T-helper 22 cell (primary cell): ENCODE data around the gene CELA2B.
"Not testable (repeated sequence)": the region's sequence is repeated elsewhere in the genome, so short reads cannot be mapped to it uniquely, and the experiment has no call there.

Experiments
- DNase-seq: peaks from one replicate; pipeline ENCODE4 v3.0.0-alpha.2; 2020; ENCODE audit warnings: low read depth

The CELA2B gene

GRCh38 chr1:15445390-15446122 is 30.3 kb upstream of the CELA2B start:
- no peak for DNase-seq

GRCh38 chr1:15446212-15446611 is 29.7 kb upstream of the CELA2B start:
- DNase-seq: no peak

- no peak for DNase-seq
Observed at GRCh38 chr1:15448877-15449462, 26.9 kb upstream of the CELA2B start.

- DNase-seq: no peak
Observed at GRCh38 chr1:15449567-15449966, 26.3 kb upstream of the CELA2B start.

- DNase-seq: no peak
Observed at GRCh38 chr1:15451014-15451722, 24.7 kb upstream of the CELA2B start.

- no peak for DNase-seq
Observed at GRCh38 chr1:15452216-15452615, 23.7 kb upstream of the CELA2B start.

- DNase-seq: no peak
Observed at GRCh38 chr1:15452866-15453571, 22.9 kb upstream of the CELA2B start.

- no peak for DNase-seq
Observed at GRCh38 chr1:15453734-15454133, 22.2 kb upstream of the CELA2B start.

GRCh38 chr1:15454256-15454655 is 21.6 kb upstream of the CELA2B start:
- DNase-seq: no peak

GRCh38 chr1:15455522-15455921 is 20.4 kb upstream of the CELA2B start:
- no peak for DNase-seq

GRCh38 chr1:15456313-15456954 is 19.5 kb upstream of the CELA2B start, which contains the start of gene CELA2A:
CELA2A (plus strand) TSS chr1:15456732; CDS start chr1:15456754, 22 bp downstream.
- DNase-seq: no peak

- no peak for DNase-seq
Observed at GRCh38 chr1:15457585-15457984, 18.3 kb upstream of the CELA2B start.

GRCh38 chr1:15458388-15458787 is 17.5 kb upstream of the CELA2B start:
- not testable (repeated sequence) for DNase-seq

- DNase-seq: no peak
Observed at GRCh38 chr1:15459771-15460707, 15.9 kb upstream of the CELA2B start.

GRCh38 chr1:15460708-15461095 is 15.2 kb upstream of the CELA2B start:
- no peak for DNase-seq

GRCh38 chr1:15463064-15463800 is 12.7 kb upstream of the CELA2B start:
- not testable (repeated sequence) for DNase-seq

- DNase-seq: not testable (repeated sequence)
Observed at GRCh38 chr1:15463926-15464322, 12.0 kb upstream of the CELA2B start.

GRCh38 chr1:15465674-15466073 is 10.2 kb upstream of the CELA2B start:
- no peak for DNase-seq

GRCh38 chr1:15466955-15467625 is 8.8 kb upstream of the CELA2B start:
- DNase-seq: not testable (repeated sequence)

GRCh38 chr1:15468145-15468544 is 7.8 kb upstream of the CELA2B start:
- DNase-seq: no peak
